SJSA1 (cell line): ENCODE data around the gene TSHZ2. TPM values are rescaled to one million over a fixed set of nuclear protein-coding genes. Genes with fewer than 3 reads are reported as not detected.

Experiments used
- DNase-seq, 2 experiments: peaks; one replicate each; pipeline ENCODE4 v3.0.0-alpha.2; 2015 to 2020; ENCODE audit warnings: low spot score in 2 of 2, low read depth in 1 of 2
- H3K27ac ChIP-seq: fragments of 250-450 bp; sonication (Bioruptor Pico); 2 replicates; pipeline ENCODE4 v1.5.1; 2020; ENCODE audit warnings: mild to moderate bottlenecking, moderate library complexity
- H3K27me3 ChIP-seq: fragments of 250-450 bp; sonication (Bioruptor Pico); replicated peaks from 2 replicates; pipeline ENCODE4 v1.5.1; 2020; ENCODE audit warnings: mild to moderate bottlenecking, moderate library complexity
- H3K36me3 ChIP-seq: fragments of 250-450 bp; sonication (Bioruptor Pico); 2 replicates; pipeline ENCODE4 v1.5.1; 2020; ENCODE audit warnings: mild to moderate bottlenecking
- H3K4me1 ChIP-seq: fragments of 250-450 bp; sonication (Bioruptor Pico); replicated peaks from 2 replicates; pipeline ENCODE4 v1.6.1; 2021; ENCODE audit warnings: mild to moderate bottlenecking
- H3K4me3 ChIP-seq: fragments of 250-450 bp; sonication (Bioruptor Pico); 2 replicates; pipeline ENCODE4 v1.5.1; 2020; ENCODE audit warnings: mild to moderate bottlenecking
- H3K9me3 ChIP-seq: fragments of 250-450 bp; sonication (Bioruptor Pico); replicated peaks from 2 replicates; pipeline ENCODE4 v1.5.1; 2020; ENCODE audit warnings: mild to moderate bottlenecking
- total RNA-seq: library from RNA; depleted of rRNA; stranded (reverse); fragments of >200 nt; shearing (Covaris generic); gene quantifications from 2 replicates; pipeline ENCODE4 v1.2.3, GENCODE V29; 2014

Gene TSHZ2
- total RNA-seq, 1 experiment from 2014 or later, result not detected

GRCh38 chr20:53142225-53143127 lies 170.3 kb downstream of the TSHZ2 start:
- DNase-seq, result no peak
- Histone ChIP-seq H3K36me3 (no peaks in the 10 kb centered on the region), H3K27ac (no peak overlapping the region), H3K4me3 (no peak overlapping the region), H3K4me1 (no peaks in the 10 kb centered on the region), H3K9me3 (no peaks in the 10 kb centered on the region), H3K27me3 (no peaks in the 10 kb centered on the region)

GRCh38 chr20:53146201-53146891 lies 174.2 kb downstream of the TSHZ2 start:
- DNase-seq, result no peak
- H3K36me3 ChIP-seq, result no peaks in the 10 kb centered on the region
- H3K9me3 ChIP-seq, result no peaks in the 10 kb centered on the region
- H3K27ac ChIP-seq, result no peak overlapping the region
- no peaks in the 10 kb centered on the region for H3K4me1 ChIP-seq
- no peaks in the 10 kb centered on the region for H3K27me3 ChIP-seq
- H3K4me3 ChIP-seq, result no peak overlapping the region

GRCh38 chr20:53148771-53149147 lies 176.6 kb downstream of the TSHZ2 start:
- H3K4me3 ChIP-seq, result no peak overlapping the region
- no peaks in the 10 kb centered on the region for H3K4me1 ChIP-seq
- DNase-seq, result no peak
- no peaks in the 10 kb centered on the region for H3K27me3 ChIP-seq
- H3K36me3 ChIP-seq, result no peaks in the 10 kb centered on the region
- H3K27ac ChIP-seq, result no peak overlapping the region
- no peaks in the 10 kb centered on the region for H3K9me3 ChIP-seq

DNA sequence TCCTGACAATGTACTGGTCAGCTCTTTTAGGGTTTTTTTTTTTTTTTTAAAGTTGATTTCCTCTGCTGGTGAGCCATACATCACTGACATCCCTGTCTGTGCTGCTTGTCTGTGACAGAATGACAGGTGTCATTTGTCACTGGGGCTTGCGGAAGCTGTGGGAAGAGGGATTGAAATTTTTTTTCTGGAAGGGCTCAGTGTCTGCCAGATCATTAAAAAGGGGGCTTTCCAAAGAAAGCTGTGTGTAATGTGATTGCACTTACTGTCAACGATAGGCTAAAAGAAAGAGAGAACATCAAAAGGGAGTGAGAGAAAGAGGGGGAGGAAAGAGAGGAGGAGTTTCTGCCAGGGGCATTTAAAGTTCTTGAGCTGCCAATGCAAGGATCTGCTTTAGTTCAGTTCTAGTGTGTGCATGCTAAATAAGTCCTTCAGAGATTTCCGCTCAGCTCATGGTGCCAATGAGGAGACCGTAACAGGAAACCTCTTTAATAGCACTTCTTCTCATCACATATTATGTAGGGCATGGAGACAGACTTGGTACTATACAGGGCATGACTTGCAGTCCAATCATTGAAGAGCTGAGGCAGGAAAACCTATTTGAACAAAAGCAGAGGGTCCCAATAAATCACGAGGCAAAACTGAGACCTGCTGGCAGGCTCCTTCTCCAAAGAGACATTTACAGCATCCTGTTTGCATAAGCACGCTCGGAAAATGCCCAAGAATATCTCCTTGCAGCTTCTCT lies 177.2 kb downstream of the TSHZ2 start:
- Histone ChIP-seq H3K4me3 (no peak overlapping the region), H3K27ac (no peak overlapping the region), H3K27me3 (no peaks in the 10 kb centered on the region), H3K4me1 (no peaks in the 10 kb centered on the region), H3K36me3 (no peaks in the 10 kb centered on the region), H3K9me3 (no peaks in the 10 kb centered on the region)
- DNase-seq, result no peak

DNA sequence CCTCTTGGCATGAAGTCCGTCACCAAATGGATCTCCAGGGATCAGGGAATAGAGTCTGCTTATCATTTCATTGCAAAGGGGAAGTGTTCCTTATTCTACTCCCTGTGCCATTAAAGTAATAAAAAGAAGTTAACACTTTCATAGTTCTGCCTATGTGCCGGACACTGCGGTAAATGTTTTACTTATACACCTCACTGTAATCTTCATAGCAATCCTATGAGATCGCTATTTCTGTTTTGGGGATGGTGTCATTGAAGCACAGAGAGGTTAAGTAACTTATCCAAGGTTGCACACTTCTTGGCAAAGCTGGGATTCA lies 177.7 kb downstream of the TSHZ2 start:
- no peak overlapping the region for H3K27ac ChIP-seq
- no peaks in the 10 kb centered on the region for H3K27me3 ChIP-seq
- DNase-seq, result no peak
- H3K4me3 ChIP-seq, result no peak overlapping the region
- no peaks in the 10 kb centered on the region for H3K4me1 ChIP-seq
- no peaks in the 10 kb centered on the region for H3K36me3 ChIP-seq
- H3K9me3 ChIP-seq, result no peaks in the 10 kb centered on the region

DNA sequence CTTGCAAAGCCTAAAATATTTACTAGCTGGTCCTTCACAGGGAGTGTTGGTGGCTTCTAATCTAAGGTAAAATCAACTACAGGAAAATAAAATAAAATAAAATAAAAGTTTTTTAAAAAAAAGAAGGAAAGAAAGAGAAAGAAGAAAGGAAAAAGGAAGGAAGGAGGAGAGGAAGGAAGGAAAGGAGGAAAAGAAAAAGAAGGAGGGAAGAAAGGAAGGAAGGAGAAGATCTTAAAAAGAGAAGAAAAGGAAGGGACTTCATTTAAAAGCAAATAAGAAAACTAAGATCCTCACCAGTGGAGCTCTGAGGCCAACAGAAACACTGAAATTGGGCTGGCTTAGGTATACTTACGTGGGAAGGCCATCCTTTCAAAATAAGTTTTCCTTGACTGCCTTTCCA lies 178.4 kb downstream of the TSHZ2 start:
- no peak for DNase-seq
- no peaks in the 10 kb centered on the region for H3K36me3 ChIP-seq
- H3K9me3 ChIP-seq, result no peaks in the 10 kb centered on the region
- H3K27ac ChIP-seq, result no peak overlapping the region
- H3K4me3 ChIP-seq, result no peak overlapping the region
- no peaks in the 10 kb centered on the region for H3K4me1 ChIP-seq
- no peaks in the 10 kb centered on the region for H3K27me3 ChIP-seq

DNA sequence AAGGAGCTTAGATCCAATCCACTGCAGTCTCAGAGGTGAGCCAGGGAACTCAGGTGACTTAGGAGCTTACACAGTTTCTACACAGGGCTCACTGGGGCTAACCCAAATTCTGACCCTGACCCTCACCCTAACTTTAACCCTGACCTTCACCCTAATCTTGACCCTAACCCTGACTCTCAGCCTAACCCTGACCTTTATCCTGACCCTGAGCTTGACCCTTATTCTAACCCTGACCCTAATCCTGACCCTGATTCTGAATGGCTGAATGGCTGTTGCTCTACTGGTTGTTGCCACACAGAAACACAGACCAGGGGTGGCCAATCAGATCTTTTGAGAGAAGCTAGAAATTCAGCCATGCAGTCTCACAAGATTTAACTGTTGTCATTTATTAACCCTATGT lies 180.1 kb downstream of the TSHZ2 start:
- no peaks in the 10 kb centered on the region for H3K4me1 ChIP-seq
- H3K27me3 ChIP-seq, result peaks cover 6% of the 10 kb centered on the region; the same call in 1 of the 2 replicates
- H3K4me3 ChIP-seq, result no peak overlapping the region
- H3K36me3 ChIP-seq, result no peaks in the 10 kb centered on the region
- no peak for DNase-seq
- H3K27ac ChIP-seq, result no peak overlapping the region
- no peaks in the 10 kb centered on the region for H3K9me3 ChIP-seq

DNA sequence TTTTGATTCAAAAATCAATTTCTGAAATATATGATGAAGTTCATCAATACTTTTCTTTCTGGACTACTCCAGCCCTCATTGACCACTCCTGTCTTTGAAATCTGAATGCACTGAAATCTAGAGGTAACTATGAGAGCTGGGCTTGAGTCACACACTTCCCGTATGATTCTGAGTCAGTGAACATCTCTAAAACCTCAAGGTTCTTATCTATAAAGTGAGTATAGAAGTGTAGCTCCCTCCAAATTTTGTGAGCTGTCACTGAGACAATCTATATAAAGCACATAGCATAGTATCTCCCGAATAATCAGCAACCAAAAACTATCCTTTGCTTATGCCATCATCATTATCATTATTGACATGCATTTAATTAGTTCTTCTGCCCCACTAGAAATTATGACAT lies 182.4 kb downstream of the TSHZ2 start:
- DNase-seq, result no peak
- no peaks in the 10 kb centered on the region for H3K9me3 ChIP-seq
- no peaks in the 10 kb centered on the region for H3K4me1 ChIP-seq
- H3K27ac ChIP-seq, result no peak overlapping the region
- no peaks in the 10 kb centered on the region for H3K36me3 ChIP-seq
- H3K27me3 ChIP-seq, result peaks cover 6% of the 10 kb centered on the region; the same call in 1 of the 2 replicates
- no peak overlapping the region for H3K4me3 ChIP-seq

DNA sequence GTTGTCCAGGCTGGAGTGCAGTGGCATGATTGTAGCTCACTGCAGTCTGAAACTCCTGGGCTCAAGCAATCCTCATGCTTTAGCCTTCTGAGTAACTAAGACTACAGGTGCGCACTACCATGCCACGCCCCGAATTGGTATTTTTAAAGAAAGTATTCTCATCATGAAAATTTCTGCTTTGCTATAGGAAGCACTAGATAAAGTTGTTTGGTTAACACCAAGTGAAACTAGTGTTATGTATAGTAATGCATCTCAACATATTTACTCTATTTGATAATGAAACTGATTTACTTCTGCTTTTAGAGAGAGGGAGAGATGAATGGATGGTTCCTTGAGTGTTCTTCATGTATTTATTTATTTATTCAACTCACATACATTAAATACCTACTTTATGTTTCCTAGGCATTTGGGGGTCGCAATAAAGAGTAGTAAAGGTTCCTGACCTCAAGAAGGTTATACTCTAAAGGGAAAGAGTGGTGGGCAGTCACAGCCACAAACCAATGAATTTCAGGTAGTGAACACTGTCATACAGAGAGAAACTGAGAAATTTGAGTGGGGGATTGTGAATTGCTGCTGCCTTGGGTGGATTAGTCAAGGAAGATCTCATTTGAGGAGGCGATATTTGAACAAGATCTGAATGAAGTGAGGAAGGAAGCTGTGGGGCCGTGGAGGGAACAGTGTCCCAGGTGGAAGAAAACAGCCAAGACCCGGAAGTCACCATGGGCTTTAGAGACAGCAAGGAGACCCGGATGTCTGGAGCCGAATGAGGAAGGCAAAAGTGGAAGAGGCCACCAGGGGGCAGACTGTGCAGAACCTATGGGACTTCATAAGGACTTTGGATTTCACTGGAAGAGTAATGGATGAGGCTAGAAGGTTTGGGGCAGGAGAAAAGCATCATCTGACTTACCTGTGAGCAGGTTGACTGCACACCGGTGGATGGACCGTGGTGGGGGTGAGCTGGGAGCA lies 185.6 kb downstream of the TSHZ2 start:
- Histone ChIP-seq H3K9me3 (no peaks in the 10 kb centered on the region), H3K27me3 (peaks cover 6% of the 10 kb centered on the region; the same call in 1 of the 2 replicates), H3K4me1 (peaks cover 6% of the 10 kb centered on the region), H3K27ac (no peak overlapping the region), H3K36me3 (no peaks in the 10 kb centered on the region), H3K4me3 (no peak overlapping the region)
- DNase-seq, result peak; percentile 30 to 59

DNA sequence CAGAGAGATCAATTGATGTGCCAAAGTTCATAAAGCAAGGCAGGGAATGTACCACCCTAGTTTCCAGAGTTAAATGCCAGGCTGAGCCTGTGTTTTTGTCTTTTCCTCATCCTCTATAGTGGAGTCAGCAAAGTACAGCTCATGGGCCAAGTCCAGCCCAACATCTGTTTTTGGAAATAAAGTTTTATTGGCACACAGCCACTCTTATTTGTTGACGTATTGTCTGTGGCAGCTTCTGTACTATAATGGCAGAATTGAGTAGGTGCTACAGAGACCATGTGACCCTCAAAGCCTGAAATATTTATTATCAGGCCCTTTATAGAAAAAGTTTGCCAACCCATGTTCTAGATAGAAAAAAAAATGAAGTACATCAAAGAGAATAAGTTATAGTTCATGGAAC lies 187.0 kb downstream of the TSHZ2 start:
- Histone ChIP-seq H3K36me3 (no peaks in the 10 kb centered on the region), H3K27me3 (peaks cover 6% of the 10 kb centered on the region; the same call in 1 of the 2 replicates), H3K4me3 (no peak overlapping the region), H3K9me3 (no peaks in the 10 kb centered on the region), H3K27ac (no peak overlapping the region), H3K4me1 (peaks cover 6% of the 10 kb centered on the region)
- no peak for DNase-seq

DNA sequence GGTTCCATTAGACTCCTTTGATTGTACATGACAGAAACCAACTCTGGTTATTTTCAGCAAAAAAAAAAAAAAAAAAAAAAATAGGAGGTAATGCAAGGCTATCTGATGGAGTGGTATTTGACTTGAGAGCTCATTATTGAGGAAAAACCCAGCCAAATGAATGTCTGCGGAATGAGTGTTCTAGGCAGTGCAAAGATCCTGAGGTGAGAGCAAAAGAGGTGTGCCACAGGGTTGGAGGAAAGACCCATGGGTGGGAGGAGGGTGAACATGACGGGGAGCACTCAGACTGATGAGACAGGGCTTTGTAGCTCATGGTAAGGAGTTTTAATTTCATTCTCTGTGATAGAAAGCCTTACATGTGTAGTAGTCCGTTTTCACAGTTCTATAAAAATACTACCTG lies 188.9 kb downstream of the TSHZ2 start:
- Histone ChIP-seq H3K27ac (no peak overlapping the region), H3K9me3 (no peaks in the 10 kb centered on the region), H3K27me3 (peaks cover 6% of the 10 kb centered on the region; the same call in 1 of the 2 replicates), H3K4me3 (no peak overlapping the region), H3K4me1 (peaks cover 6% of the 10 kb centered on the region), H3K36me3 (no peaks in the 10 kb centered on the region)
- no peak for DNase-seq

DNA sequence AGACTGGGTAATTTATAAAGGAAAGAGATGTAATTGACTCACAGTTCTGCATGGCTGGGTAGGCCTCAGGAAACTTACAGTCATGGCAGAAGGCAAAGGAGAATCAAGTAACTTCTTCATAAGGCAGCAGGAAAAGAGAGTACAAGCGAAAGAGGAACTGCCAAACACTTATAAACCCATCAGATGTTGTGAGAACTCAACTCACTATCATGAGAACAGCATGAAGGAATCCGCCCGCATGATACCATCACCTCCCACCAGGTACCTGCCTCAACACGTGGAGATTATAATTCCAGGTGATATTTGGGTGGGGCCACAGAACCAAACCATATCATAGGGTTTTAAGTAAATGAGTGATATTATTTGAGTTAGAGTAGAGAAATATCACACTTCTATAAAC lies 189.3 kb downstream of the TSHZ2 start:
- no peak overlapping the region for H3K4me3 ChIP-seq
- H3K27me3 ChIP-seq, result peaks cover 6% of the 10 kb centered on the region; the same call in 1 of the 2 replicates
- H3K27ac ChIP-seq, result no peak overlapping the region
- H3K36me3 ChIP-seq, result no peaks in the 10 kb centered on the region
- H3K9me3 ChIP-seq, result no peaks in the 10 kb centered on the region
- DNase-seq, result no peak
- peaks cover 6% of the 10 kb centered on the region for H3K4me1 ChIP-seq

DNA sequence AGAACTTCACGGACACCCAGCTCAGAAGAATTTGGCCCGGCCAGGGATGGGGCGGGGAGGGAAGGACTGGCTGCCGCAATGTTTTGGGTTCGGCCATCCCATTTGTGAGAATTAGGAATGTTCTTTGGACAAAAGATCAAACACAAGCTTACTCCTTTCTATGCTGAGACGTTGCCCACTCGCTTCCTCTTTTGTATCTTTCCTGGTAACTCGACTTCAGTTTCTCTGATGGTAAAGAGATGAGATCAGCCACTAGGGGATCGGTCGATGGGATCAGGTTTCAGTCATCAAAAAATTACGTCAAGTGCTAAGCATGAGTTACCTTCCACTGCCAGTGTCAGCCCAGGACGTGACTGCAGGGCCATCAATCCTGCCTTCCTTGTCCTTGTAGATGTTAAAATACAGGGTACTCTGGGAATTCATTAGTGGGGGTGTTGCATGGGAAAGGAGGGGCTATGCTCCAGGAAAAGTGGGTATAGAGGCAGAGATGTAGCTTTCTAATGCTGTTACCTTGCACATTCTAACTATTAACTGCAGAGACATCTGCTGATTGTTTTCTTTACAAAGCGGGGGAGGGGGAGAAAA lies 190.2 kb downstream of the TSHZ2 start:
- no peaks in the 10 kb centered on the region for H3K9me3 ChIP-seq
- no peaks in the 10 kb centered on the region for H3K36me3 ChIP-seq
- H3K27ac ChIP-seq, result no peak overlapping the region
- DNase-seq, result peak in 1 of 2 experiments; percentile 29
- H3K4me3 ChIP-seq, result no peak overlapping the region
- peaks cover 6% of the 10 kb centered on the region for H3K4me1 ChIP-seq
- H3K27me3 ChIP-seq, result no peaks in the 10 kb centered on the region
